ENCODE measurements around the gene SHCBP1L.
"Not testable (repeated sequence)": the region's sequence is repeated elsewhere in the genome, so short reads cannot be mapped to it uniquely, and the experiment has no call there.

DNA sequence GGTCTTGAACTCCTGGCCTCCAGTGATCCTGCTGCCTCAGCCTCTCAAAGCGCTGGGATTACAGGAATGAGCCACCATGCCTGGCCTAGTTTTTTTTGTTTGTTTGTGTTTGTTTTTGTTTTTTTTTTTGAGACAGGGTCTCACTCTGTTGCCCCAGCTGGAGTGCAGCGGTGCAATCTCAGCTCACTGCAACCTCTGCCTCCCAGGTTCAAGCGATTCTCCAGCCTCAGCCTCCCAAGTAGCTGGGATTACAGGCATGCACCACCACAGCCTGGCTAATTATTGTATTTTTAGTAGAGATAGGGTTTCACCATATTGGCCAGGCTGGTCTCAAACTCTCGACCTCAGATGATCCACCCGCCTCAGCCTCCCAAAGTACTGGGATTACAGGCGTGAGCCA lies 9.6 kb downstream of the SHCBP1L start:
- TF ChIP-seq, protein P1, sequence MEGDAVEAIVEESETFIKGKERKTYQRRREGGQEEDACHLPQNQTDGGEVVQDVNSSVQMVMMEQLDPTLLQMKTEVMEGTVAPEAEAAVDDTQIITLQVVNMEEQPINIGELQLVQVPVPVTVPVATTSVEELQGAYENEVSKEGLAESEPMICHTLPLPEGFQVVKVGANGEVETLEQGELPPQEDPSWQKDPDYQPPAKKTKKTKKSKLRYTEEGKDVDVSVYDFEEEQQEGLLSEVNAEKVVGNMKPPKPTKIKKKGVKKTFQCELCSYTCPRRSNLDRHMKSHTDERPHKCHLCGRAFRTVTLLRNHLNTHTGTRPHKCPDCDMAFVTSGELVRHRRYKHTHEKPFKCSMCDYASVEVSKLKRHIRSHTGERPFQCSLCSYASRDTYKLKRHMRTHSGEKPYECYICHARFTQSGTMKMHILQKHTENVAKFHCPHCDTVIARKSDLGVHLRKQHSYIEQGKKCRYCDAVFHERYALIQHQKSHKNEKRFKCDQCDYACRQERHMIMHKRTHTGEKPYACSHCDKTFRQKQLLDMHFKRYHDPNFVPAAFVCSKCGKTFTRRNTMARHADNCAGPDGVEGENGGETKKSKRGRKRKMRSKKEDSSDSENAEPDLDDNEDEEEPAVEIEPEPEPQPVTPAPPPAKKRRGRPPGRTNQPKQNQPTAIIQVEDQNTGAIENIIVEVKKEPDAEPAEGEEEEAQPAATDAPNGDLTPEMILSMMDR (IDR thresholded peaks at IDR 0.05; ENCODE audit: low read depth, low read length, missing input control), result not testable (repeated sequence)
- not testable (repeated sequence) for TF ChIP-seq NR2F2 (IDR thresholded peaks at IDR 0.05); FOXA1 (IDR thresholded peaks at IDR 0.05); EGR1 (IDR thresholded peaks at IDR 0.05; ENCODE audit: low read depth in 2 of 2); RXRA (IDR thresholded peaks at IDR 0.05); JUND (IDR thresholded peaks at IDR 0.05); GABPA (IDR thresholded peaks at IDR 0.05 in 1 of 2, conservative IDR thresholded peaks at IDR 0.05 in 1 of 2); YY1 (IDR thresholded peaks at IDR 0.05)
- TF ChIP-seq, protein P2, sequence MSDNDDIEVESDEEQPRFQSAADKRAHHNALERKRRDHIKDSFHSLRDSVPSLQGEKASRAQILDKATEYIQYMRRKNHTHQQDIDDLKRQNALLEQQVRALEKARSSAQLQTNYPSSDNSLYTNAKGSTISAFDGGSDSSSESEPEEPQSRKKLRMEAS (IDR thresholded peaks at IDR 0.05), result not testable (repeated sequence)
- TF ChIP-seq, protein P3, sequence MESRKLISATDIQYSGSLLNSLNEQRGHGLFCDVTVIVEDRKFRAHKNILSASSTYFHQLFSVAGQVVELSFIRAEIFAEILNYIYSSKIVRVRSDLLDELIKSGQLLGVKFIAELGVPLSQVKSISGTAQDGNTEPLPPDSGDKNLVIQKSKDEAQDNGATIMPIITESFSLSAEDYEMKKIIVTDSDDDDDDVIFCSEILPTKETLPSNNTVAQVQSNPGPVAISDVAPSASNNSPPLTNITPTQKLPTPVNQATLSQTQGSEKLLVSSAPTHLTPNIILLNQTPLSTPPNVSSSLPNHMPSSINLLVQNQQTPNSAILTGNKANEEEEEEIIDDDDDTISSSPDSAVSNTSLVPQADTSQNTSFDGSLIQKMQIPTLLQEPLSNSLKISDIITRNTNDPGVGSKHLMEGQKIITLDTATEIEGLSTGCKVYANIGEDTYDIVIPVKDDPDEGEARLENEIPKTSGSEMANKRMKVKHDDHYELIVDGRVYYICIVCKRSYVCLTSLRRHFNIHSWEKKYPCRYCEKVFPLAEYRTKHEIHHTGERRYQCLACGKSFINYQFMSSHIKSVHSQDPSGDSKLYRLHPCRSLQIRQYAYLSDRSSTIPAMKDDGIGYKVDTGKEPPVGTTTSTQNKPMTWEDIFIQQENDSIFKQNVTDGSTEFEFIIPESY (IDR thresholded peaks at IDR 0.05), result not testable (repeated sequence)
- TF ChIP-seq, protein P4, sequence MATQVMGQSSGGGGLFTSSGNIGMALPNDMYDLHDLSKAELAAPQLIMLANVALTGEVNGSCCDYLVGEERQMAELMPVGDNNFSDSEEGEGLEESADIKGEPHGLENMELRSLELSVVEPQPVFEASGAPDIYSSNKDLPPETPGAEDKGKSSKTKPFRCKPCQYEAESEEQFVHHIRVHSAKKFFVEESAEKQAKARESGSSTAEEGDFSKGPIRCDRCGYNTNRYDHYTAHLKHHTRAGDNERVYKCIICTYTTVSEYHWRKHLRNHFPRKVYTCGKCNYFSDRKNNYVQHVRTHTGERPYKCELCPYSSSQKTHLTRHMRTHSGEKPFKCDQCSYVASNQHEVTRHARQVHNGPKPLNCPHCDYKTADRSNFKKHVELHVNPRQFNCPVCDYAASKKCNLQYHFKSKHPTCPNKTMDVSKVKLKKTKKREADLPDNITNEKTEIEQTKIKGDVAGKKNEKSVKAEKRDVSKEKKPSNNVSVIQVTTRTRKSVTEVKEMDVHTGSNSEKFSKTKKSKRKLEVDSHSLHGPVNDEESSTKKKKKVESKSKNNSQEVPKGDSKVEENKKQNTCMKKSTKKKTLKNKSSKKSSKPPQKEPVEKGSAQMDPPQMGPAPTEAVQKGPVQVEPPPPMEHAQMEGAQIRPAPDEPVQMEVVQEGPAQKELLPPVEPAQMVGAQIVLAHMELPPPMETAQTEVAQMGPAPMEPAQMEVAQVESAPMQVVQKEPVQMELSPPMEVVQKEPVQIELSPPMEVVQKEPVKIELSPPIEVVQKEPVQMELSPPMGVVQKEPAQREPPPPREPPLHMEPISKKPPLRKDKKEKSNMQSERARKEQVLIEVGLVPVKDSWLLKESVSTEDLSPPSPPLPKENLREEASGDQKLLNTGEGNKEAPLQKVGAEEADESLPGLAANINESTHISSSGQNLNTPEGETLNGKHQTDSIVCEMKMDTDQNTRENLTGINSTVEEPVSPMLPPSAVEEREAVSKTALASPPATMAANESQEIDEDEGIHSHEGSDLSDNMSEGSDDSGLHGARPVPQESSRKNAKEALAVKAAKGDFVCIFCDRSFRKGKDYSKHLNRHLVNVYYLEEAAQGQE (IDR thresholded peaks at IDR 0.05), result not testable (repeated sequence)
